SK-N-SH (cell line): Measurements from ENCODE around the gene CERCAM. TPM values are rescaled to one million over a fixed set of nuclear protein-coding genes. Genes with fewer than 3 reads are reported as not detected.

ENCODE experiments used
- CTCF ChIA-PET: fragments of 300-600, 350-600 bp; formaldehyde crosslinking; extraction: SDS; loops from one replicate; lab custom pipeline; 2021; lab: Yijun Ruan, JAX
- POLR2A ChIA-PET: fragments of 350-600 bp; sonication (Branson Sonifier 250); formaldehyde crosslinking; extraction: SDS; loops from one replicate; lab custom pipeline; 2020; ENCODE audit warnings: antibody characterized with exemption, inconsistent platforms; lab: Yijun Ruan, JAX
- DNase-seq: peaks from one replicate; pipeline ENCODE4 v3.0.0; 2012
- H2AFZ ChIP-seq: fragments of 200-600 bp; sonication (generic); 2 replicates; pipeline ENCODE4 v1.8.1; 2016; ENCODE audit warnings: antibody characterized with exemption, mild to moderate bottlenecking, low read depth
- H3F3A ChIP-seq: fragments of 200-600 bp; sonication (generic); replicated peaks from 2 replicates; pipeline ENCODE3; 2016; ENCODE audit warnings: antibody characterized with exemption, mild to moderate bottlenecking; ENCODE audit not compliant: insufficient read depth
- H3K27ac ChIP-seq, 2 experiments: fragments of 200-500 bp in 1 of 2; fragments of 200-600 bp in 1 of 2; sonication (Bioruptor generic) in 1 of 2; sonication (generic), shearing (Covaris generic) in 1 of 2; 2 replicates each; pipeline versions ENCODE4 v1.5.1 to v1.6.1; 2014 to 2016; ENCODE audit warnings: low read depth in 2 of 2, inconsistent platforms in 1 of 2, low read length in 1 of 2, mild to moderate bottlenecking in 1 of 2, mixed read lengths in 1 of 2
- H3K27me3 ChIP-seq: fragments of 200-600 bp; sonication (generic), shearing (Covaris generic); 2 replicates; pipeline ENCODE4 v1.6.1; 2016; ENCODE audit warnings: mixed run types; ENCODE audit not compliant: insufficient read depth
- H3K36me3 ChIP-seq, 2 experiments: fragments of 200-500 bp in 1 of 2; fragments of 200-600 bp in 1 of 2; sonication (Bioruptor generic) in 1 of 2; sonication (generic) in 1 of 2; replicated peaks in 1 of 2; 2 replicates each; pipeline versions ENCODE3 to v1.5.1; 2014 to 2016; ENCODE audit warnings: low read length in 1 of 2, mild to moderate bottlenecking in 1 of 2; ENCODE audit not compliant: insufficient read depth in 2 of 2, control insufficient read depth in 1 of 2
- H3K4me1 ChIP-seq, 2 experiments: fragments of 200-500 bp in 1 of 2; fragments of 200-600 bp in 1 of 2; sonication (Bioruptor generic) in 1 of 2; sonication (generic), shearing (Covaris generic) in 1 of 2; 2 replicates each; pipeline versions ENCODE4 v1.5.1 to v1.6.1; 2014 to 2016; ENCODE audit warnings: low read depth in 1 of 2, low read length in 1 of 2, mixed run types in 1 of 2; ENCODE audit not compliant: insufficient read depth in 2 of 2, control insufficient read depth in 1 of 2
- H3K4me2 ChIP-seq: fragments of 200-600 bp; sonication (generic), shearing (Covaris generic); 2 replicates; pipeline ENCODE4 v1.6.1; 2017; ENCODE audit warnings: mixed run types
- H3K4me3 ChIP-seq, 2 experiments: fragments of 200-500 bp in 1 of 2; fragments of 200-600 bp in 1 of 2; sonication (Bioruptor generic) in 1 of 2; sonication (generic), shearing (Covaris generic) in 1 of 2; 2 replicates each; pipeline versions ENCODE4 v1.5.1 to v1.8.1; 2014 to 2016; ENCODE audit warnings: low read depth in 2 of 2, inconsistent platforms in 1 of 2, low read length in 1 of 2, mild to moderate bottlenecking in 1 of 2, mixed read lengths in 1 of 2, moderate library complexity in 1 of 2
- H3K79me2 ChIP-seq: fragments of 200-600 bp; sonication (generic); 2 replicates; pipeline ENCODE4 v1.8.1; 2017; ENCODE audit warnings: mild to moderate bottlenecking; ENCODE audit not compliant: insufficient read depth
- H3K9ac ChIP-seq: fragments of 200-600 bp; sonication (generic); 2 replicates; pipeline ENCODE4 v1.6.1; 2017; ENCODE audit warnings: mixed run types
- H3K9me2 ChIP-seq: fragments of 200-600 bp; sonication (generic); 2 replicates; pipeline ENCODE4 v1.6.1; 2017; ENCODE audit warnings: mixed run types
- H3K9me3 ChIP-seq: fragments of 200-600 bp; sonication (generic); 2 replicates; pipeline ENCODE4 v1.6.1; 2017; ENCODE audit warnings: mixed run types, mild to moderate bottlenecking, moderate library complexity
- H4K20me1 ChIP-seq: fragments of 200-600 bp; sonication (generic); 2 replicates; pipeline ENCODE4 v1.6.1; 2017; ENCODE audit warnings: mild to moderate bottlenecking, mixed run types; ENCODE audit not compliant: insufficient read depth
- CHD2 ChIP-seq: fragments of 150-350 bp; IDR thresholded peaks from 2 replicates; pipeline ENCODE4 v1.6.1; 2018; ENCODE audit warnings: low read length; ENCODE audit not compliant: partially characterized antibody
- ELF1 ChIP-seq: IDR thresholded peaks from 2 replicates; pipeline ENCODE4 v1.4.0; 2012
- EZH2phosphoT487 ChIP-seq: fragments of 200-600 bp; sonication (generic); IDR thresholded peaks from 2 replicates; pipeline ENCODE4 v1.6.1; 2017; ENCODE audit warnings: low read depth, mixed run types, mild to moderate bottlenecking, antibody characterized with exemption, moderate library complexity, borderline replicate concordance
- FOXJ3 ChIP-seq: sonication (generic); formaldehyde crosslinking; IDR thresholded peaks from 2 replicates; pipeline ENCODE4 v1.5.1; 2020; ENCODE audit warnings: mild to moderate bottlenecking, missing genetic modification reagents
- GABPA ChIP-seq: IDR thresholded peaks from 2 replicates; pipeline ENCODE4 v1.4.0; 2012; ENCODE audit warnings: low read depth, mild to moderate bottlenecking
- GATA2 ChIP-seq: sonication (generic); formaldehyde crosslinking; IDR thresholded peaks from 2 replicates; pipeline ENCODE4 v1.5.0; 2020; ENCODE audit warnings: mild to moderate bottlenecking, missing genetic modification reagents
- JUND ChIP-seq: IDR thresholded peaks from 2 replicates; pipeline ENCODE4 v1.4.0; 2012
- MAX ChIP-seq: IDR thresholded peaks from 2 replicates; pipeline ENCODE4 v1.4.0; 2012; ENCODE audit warnings: low read depth
- MEF2A ChIP-seq: IDR thresholded peaks from 2 replicates; pipeline ENCODE4 v1.4.0; 2012; ENCODE audit warnings: low read depth, borderline replicate concordance
- PBX3 ChIP-seq: IDR thresholded peaks from 2 replicates; pipeline ENCODE4; 2012
- POLR2AphosphoS5 ChIP-seq: IDR thresholded peaks from 2 replicates; pipeline ENCODE4 v1.6.1; 2012; ENCODE audit warnings: low read depth, low read length
- RCOR1 ChIP-seq: fragments of 150-350 bp; IDR thresholded peaks from 2 replicates; pipeline ENCODE4 v1.6.1; 2017; ENCODE audit warnings: antibody characterized with exemption, low read length
- REST ChIP-seq: IDR thresholded peaks from 2 replicates; pipeline ENCODE4 v1.6.1; 2012; ENCODE audit warnings: mild to moderate bottlenecking, low read depth, low read length, moderate library complexity
- RFX5 ChIP-seq: IDR thresholded peaks from 2 replicates; pipeline ENCODE4 v1.6.1; 2012; ENCODE audit warnings: mild to moderate bottlenecking, improper control_type of control experiment, low read length
- SIN3A ChIP-seq: IDR thresholded peaks from 2 replicates; pipeline ENCODE4 v1.6.1; 2012; ENCODE audit warnings: low read depth, mild to moderate bottlenecking, low read length, moderate library complexity, borderline replicate concordance
- YY1 ChIP-seq: IDR thresholded peaks from 2 replicates; pipeline ENCODE4 v1.4.0; 2012; ENCODE audit warnings: low read depth, mild to moderate bottlenecking
- ZBTB33 ChIP-seq: IDR thresholded peaks from 2 replicates; pipeline ENCODE4 v1.4.0; 2012; ENCODE audit warnings: low read depth, borderline replicate concordance
- WGBS: methylation state at CpG from one replicate; pipeline ENCODE4 v1.1.6; 2017; ENCODE audit warnings: low lambda C conversion rate; 5-methylcytosine and 5-hydroxymethylcytosine counted together
- polyA plus RNA-seq, 3 experiments: library from polyadenylated mRNA; depleted of rRNA; stranded (reverse); fragments of >200 nt; gene quantifications; 2 replicates each; pipeline ENCODE4 v1.2.3, GENCODE V29; 2012

Gene CERCAM
- polyA plus RNA-seq, 1 of the 3 experiments (the other 2 are of a cell fraction), result 131 TPM

GRCh38 chr9:128481561-128481960, 60.9 kb downstream of the CERCAM start:
- Histone ChIP-seq H3K4me3 (no peak overlapping the region), H3K27ac (no peak overlapping the region), H2AFZ (no peak overlapping the region), H3K4me2 (no peak overlapping the region), H3K9me3 (no peaks in the 10 kb centered on the region), H3K9ac (no peak overlapping the region), H3K9me2 (no peaks in the 10 kb centered on the region), H3K79me2 (no peaks in the 10 kb centered on the region), H3K36me3 (peaks cover 40 to 51% of the 10 kb centered on the region in 2 experiments), H3F3A (no peaks in the 10 kb centered on the region), H3K4me1 (no peaks in the 10 kb centered on the region), H3K27me3 (no peaks in the 10 kb centered on the region), H4K20me1 (no peaks in the 10 kb centered on the region)
- 98% methylated on average over 10 of the region's 10 CpGs for WGBS
- POLR2A ChIA-PET, result interaction anchor here (0.6 kb wide), 1 partner anchor 251 kb away, joined by 5 read pairs; no protein-coding TSS in a partner anchor
- no peak for DNase-seq
- TF ChIP-seq YY1 (no peak), ZBTB33 (no peak), REST (no peak), GABPA (no peak), MEF2A (no peak), SIN3A (no peak), POLR2AphosphoS5 (no peak), GATA2 (no peak), FOXJ3 (CRISPR knock-in tag) (no peak), ELF1 (no peak), EZH2phosphoT487 (no peak), PBX3 (no peak), MAX (no peak), RFX5 (no peak), JUND (no peak), RCOR1 (no peak), CHD2 (no peak)
- CTCF ChIA-PET, result interaction anchor here (0.8 to 2.9 kb wide), 2 partner anchors 43 to 119 kb away, joined by 4 to 11 read pairs; no protein-coding TSS in a partner anchor
